ENCODE data around the gene TRMT11.

GRCh38 chr6:125966569-125966968 is 19.8 kb upstream of the TRMT11 start:
- TF ChIP-seq POLR2A (IDR thresholded peaks at IDR 0.05) (no peak), CTCF (IDR thresholded peaks at IDR 0.05) (no peak)
